Stomach (tissue), 4 donors: ENCODE measurements around the gene ODF2.

Experiments
- CTCF ChIP-seq, 7 experiments: fragments of 450-650 bp in 4 of 7; fragments of 200-600 bp in 3 of 7; sonication (generic) in 3 of 7; IDR thresholded peaks; one replicate each; pipeline ENCODE4 v1.5.1; 2016 to 2019; ENCODE audit warnings: antibody characterized with exemption in 7 of 7, control low read depth in 2 of 7, mild to moderate bottlenecking in 1 of 7
- POLR2AphosphoS5 ChIP-seq, 3 donors: sonication (generic); formaldehyde crosslinking; IDR thresholded peaks; one replicate each; pipeline ENCODE4 v1.6.1; 2016; ENCODE audit warnings: antibody characterized with exemption in 3 of 3

- TF ChIP-seq POLR2AphosphoS5 (IDR thresholded peaks at IDR 0.05) (no peak), CTCF (IDR thresholded peaks at IDR 0.05) (no peak)
These were observed 72.8 kb downstream of the ODF2 start for GRCh38 chr9:128528445-128529160.
